IMR-90 (cell line): ENCODE measurements around the gene GDF10. TPM values are rescaled to one million over a fixed set of nuclear protein-coding genes. Genes with fewer than 3 reads are reported as not detected.

Source experiments
- ATAC-seq: fragments of 200-7000 bp; cut with Tn5 transposase; 2 replicates; pipeline ENCODE4 v1.9.1; 2020; ENCODE audit warnings: low read depth, mild to moderate bottlenecking, moderate library complexity
- BruUV-seq: library from RNA; stranded (reverse); fragments of 400-500 nt; replicated peaks from 2 replicates; lab custom pipeline; 2021; lab: Mats Ljungman, UMichigan
- CTCF ChIA-PET: fragments of 300-600 bp; formaldehyde crosslinking; extraction: SDS; loops from one replicate; lab custom pipeline; 2021; ENCODE audit warnings: antibody characterized with exemption; lab: Yijun Ruan, JAX
- POLR2A ChIA-PET: fragments of 300-600 bp; sonication (Branson Sonifier 250); formaldehyde crosslinking; loops from one replicate; lab custom pipeline; 2022; ENCODE audit warnings: antibody characterized with exemption; ENCODE audit not compliant: unreplicated experiment; lab: Charles Lee
- DNase-seq: peaks from one replicate; pipeline ENCODE4 v3.0.0; 2013
- H2AFZ ChIP-seq: replicated peaks from 2 replicates; pipeline ENCODE3; 2013; ENCODE audit warnings: low read length, mild to moderate bottlenecking; ENCODE audit not compliant: poor library complexity
- H2AK5ac ChIP-seq: 2 replicates; pipeline ENCODE4 v1.6.1; 2013; ENCODE audit warnings: low read depth, low read length, inconsistent platforms
- H2AK9ac ChIP-seq: replicated peaks from 2 replicates; pipeline ENCODE3; 2013; ENCODE audit warnings: mild to moderate bottlenecking, low read depth, low read length, moderate library complexity; ENCODE audit not compliant: poor library complexity
- H2BK120ac ChIP-seq: 2 replicates; pipeline ENCODE4 v1.6.1; 2013; ENCODE audit warnings: low read depth, low read length, inconsistent platforms
- H2BK15ac ChIP-seq: 3 replicates; pipeline ENCODE4 v1.6.1; 2013; ENCODE audit warnings: low read depth, low read length, inconsistent platforms
- H2BK20ac ChIP-seq: 2 replicates; pipeline ENCODE4 v1.6.1; 2013; ENCODE audit warnings: low read depth, mild to moderate bottlenecking, inconsistent platforms, low read length, moderate library complexity
- H2BK5ac ChIP-seq: 2 replicates; pipeline ENCODE4 v1.6.1; 2013; ENCODE audit warnings: mild to moderate bottlenecking, low read depth, low read length, inconsistent platforms; ENCODE audit not compliant: poor library complexity, severe bottlenecking
- H3K14ac ChIP-seq: replicated peaks from 2 replicates; pipeline ENCODE4 v1.6.1; 2013; ENCODE audit warnings: low read depth, low read length, inconsistent platforms
- H3K18ac ChIP-seq: 2 replicates; pipeline ENCODE4 v1.6.1; 2013; ENCODE audit warnings: low read depth, low read length, control low read depth
- H3K23ac ChIP-seq: 2 replicates; pipeline ENCODE4 v1.6.1; 2013; ENCODE audit warnings: low read depth, low read length, inconsistent platforms
- H3K27ac ChIP-seq: 2 replicates; pipeline ENCODE4 v1.5.1; 2013; ENCODE audit warnings: mild to moderate bottlenecking, control low read depth, low read length; ENCODE audit not compliant: insufficient read depth
- H3K27me3 ChIP-seq: 2 replicates; pipeline ENCODE4 v1.6.1; 2013; ENCODE audit warnings: low read length; ENCODE audit not compliant: control insufficient read depth, insufficient read depth
- H3K36me3 ChIP-seq: 2 replicates; pipeline ENCODE4 v1.6.1; 2013; ENCODE audit warnings: low read length, mixed read lengths; ENCODE audit not compliant: control insufficient read depth, insufficient read depth
- H3K4ac ChIP-seq: 2 replicates; pipeline ENCODE4 v1.6.1; 2013; ENCODE audit warnings: low read depth, low read length, inconsistent platforms
- H3K4me1 ChIP-seq: 2 replicates; pipeline ENCODE4 v1.6.1; 2013; ENCODE audit warnings: low read length, mixed read lengths; ENCODE audit not compliant: control insufficient read depth, insufficient read depth
- H3K4me2 ChIP-seq: 2 replicates; pipeline ENCODE4 v1.6.1; 2013; ENCODE audit warnings: low read depth, mild to moderate bottlenecking, control low read depth, low read length, moderate library complexity
- H3K4me3 ChIP-seq: 2 replicates; pipeline ENCODE4 v1.5.1; 2013; ENCODE audit warnings: low read depth, mild to moderate bottlenecking, control low read depth, low read length, moderate library complexity; ENCODE audit not compliant: insufficient read depth
- H3K56ac ChIP-seq: 2 replicates; pipeline ENCODE4 v1.6.1; 2013; ENCODE audit warnings: low read length, inconsistent platforms; ENCODE audit not compliant: insufficient read depth; ENCODE audit errors: extremely low read depth
- H3K79me1 ChIP-seq, 2 experiments: 2 replicates each; pipeline ENCODE4 v1.6.1; 2013; ENCODE audit warnings: low read length in 2 of 2, inconsistent platforms in 1 of 2, low read depth in 1 of 2
- H3K9ac ChIP-seq: 2 replicates; pipeline ENCODE4 v1.6.1; 2013; ENCODE audit warnings: low read depth, low read length, control low read depth
- H3K9me1 ChIP-seq: 2 replicates; pipeline ENCODE4 v1.6.1; 2013; ENCODE audit warnings: low read length, inconsistent platforms; ENCODE audit not compliant: insufficient read depth
- H3K9me3 ChIP-seq: 2 replicates; pipeline ENCODE4 v1.6.1; 2013; ENCODE audit warnings: low read length; ENCODE audit not compliant: control insufficient read depth, insufficient read depth
- H4K20me1 ChIP-seq: 2 replicates; pipeline ENCODE4 v1.6.1; 2013; ENCODE audit warnings: low read length, inconsistent platforms; ENCODE audit not compliant: insufficient read depth
- H4K5ac ChIP-seq: 2 replicates; pipeline ENCODE4 v1.6.1; 2013; ENCODE audit warnings: mild to moderate bottlenecking, low read depth, low read length, control low read depth
- H4K8ac ChIP-seq, 2 experiments: 2 replicates each; pipeline ENCODE4 v1.6.1; 2013; ENCODE audit warnings: low read depth in 2 of 2, low read length in 2 of 2, control low read depth in 1 of 2, inconsistent platforms in 1 of 2
- H4K91ac ChIP-seq: 2 replicates; pipeline ENCODE4 v1.6.1; 2013; ENCODE audit warnings: low read depth, low read length, inconsistent platforms; ENCODE audit not compliant: insufficient read depth
- WGBS, 2 experiments: methylation state at CpG; one replicate each; pipeline versions ENCODE4 v1.1.5 to v1.1.7; 2013; ENCODE audit warnings: missing lambda C conversion rate in 2 of 2; ENCODE audit not compliant: insufficient read length in 1 of 2; ENCODE audit errors: extremely low coverage in 2 of 2; 5-methylcytosine and 5-hydroxymethylcytosine counted together
- dilution Hi-C: fragments of 300-500 bp; cut with HindIII; formaldehyde crosslinking; loops from one replicate; pipeline ENCODE4 v1.14.3; 2018; ENCODE audit warnings: low sequenced_read_pairs; ENCODE audit not compliant: unreplicated experiment
- in situ Hi-C: fragments of 300-500 bp; cut with MboI; formaldehyde crosslinking; loops from 3 replicates; pipeline ENCODE4 v1.14.3; 2019; ENCODE audit warnings: low sequenced_read_pairs, inconsistent platforms, mixed read lengths
- intact Hi-C: fragments of 100-400 bp; cut with micrococcal nuclease; formaldehyde crosslinking; loops from 2 replicates; pipeline ENCODE4 v1.10.0; 2022
- polyA plus RNA-seq, 3 experiments: library from polyadenylated mRNA; depleted of rRNA; stranded (reverse); fragments of >200 nt; gene quantifications; 2 replicates each; pipeline ENCODE4 v1.2.3, GENCODE V29; 2012; ENCODE audit warnings: low replicate concordance in 1 of 3
- total RNA-seq: library from RNA; depleted of rRNA; stranded (reverse); fragments of >200 nt; gene quantifications from 2 replicates; pipeline ENCODE4 v1.2.3, GENCODE V29; 2012
- TF ChIP-seq, protein P1 (sequence below): fragments of 150-350 bp; IDR thresholded peaks from 2 replicates; pipeline ENCODE4 v1.6.1; 2016; ENCODE audit warnings: low read depth, mild to moderate bottlenecking, low read length, moderate library complexity, borderline replicate concordance

Gene GDF10
- total and polyA plus RNA-seq, 2 of the 4 experiments (the other 2 are of a cell fraction), result 0.34 TPM; not detected in 1

GRCh38 chr10:47311193-47311931 lies 11.4 kb downstream of the GDF10 start:
- DNase-seq, result no peak

More at GRCh38 chr10:47311193-47311931, 11.4 kb downstream of the GDF10 start:
- no peak overlapping the region for H3K4me2 ChIP-seq
- WGBS, 2 experiments, result 100% methylated on average over 1 of the region's 10 CpGs; no CpG with 5 or more reads in 1 of the 2 experiments
- H3K9ac ChIP-seq, result no peak overlapping the region
- H2BK120ac ChIP-seq, result no peak overlapping the region
- H3K4me1 ChIP-seq, result no peaks in the 10 kb centered on the region
- dilution Hi-C loops (no loop called here), intact Hi-C loops (loop anchor here (10.0 kb wide), 1 partner anchor 317 kb away; no protein-coding TSS in a partner anchor), in situ Hi-C loops (no loop called here)
- H3K9me3 ChIP-seq, result no peaks in the 10 kb centered on the region
- no peak overlapping the region for H3K4ac ChIP-seq
- no peak overlapping the region for H2AK5ac ChIP-seq
- no peaks in the 10 kb centered on the region for H4K20me1 ChIP-seq
- TF ChIP-seq, protein P1, sequence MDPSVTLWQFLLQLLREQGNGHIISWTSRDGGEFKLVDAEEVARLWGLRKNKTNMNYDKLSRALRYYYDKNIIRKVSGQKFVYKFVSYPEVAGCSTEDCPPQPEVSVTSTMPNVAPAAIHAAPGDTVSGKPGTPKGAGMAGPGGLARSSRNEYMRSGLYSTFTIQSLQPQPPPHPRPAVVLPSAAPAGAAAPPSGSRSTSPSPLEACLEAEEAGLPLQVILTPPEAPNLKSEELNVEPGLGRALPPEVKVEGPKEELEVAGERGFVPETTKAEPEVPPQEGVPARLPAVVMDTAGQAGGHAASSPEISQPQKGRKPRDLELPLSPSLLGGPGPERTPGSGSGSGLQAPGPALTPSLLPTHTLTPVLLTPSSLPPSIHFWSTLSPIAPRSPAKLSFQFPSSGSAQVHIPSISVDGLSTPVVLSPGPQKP, result no peak
- H3K27ac ChIP-seq, result no peak overlapping the region
- no peak overlapping the region for H3K18ac ChIP-seq
- peaks cover 22% of the 10 kb centered on the region for H3K27me3 ChIP-seq
- no peak overlapping the region for H4K5ac ChIP-seq
- CTCF ChIA-PET, result interaction anchor here (0.6 to 3.8 kb wide), 11 partner anchors 12 to 317 kb away, joined by 3 to 36 read pairs (median 3); partner anchors contain the start of gene GDF10
- H2BK5ac ChIP-seq, result no peak overlapping the region
- H4K91ac ChIP-seq, result no peak overlapping the region
- POLR2A ChIA-PET, result no interaction called here
- no peaks in the 10 kb centered on the region for H3K36me3 ChIP-seq
- H3K23ac ChIP-seq, result no peak overlapping the region
- peak; percentile 21 for ATAC-seq
- H2AK9ac ChIP-seq, result no peak overlapping the region
- H3K79me1 ChIP-seq, result no peaks in the 10 kb centered on the region
- no peak overlapping the region for H2BK15ac ChIP-seq
- BruUV-seq, result no TSS peak
- H3K14ac ChIP-seq, result no peak overlapping the region
- H3K9me1 ChIP-seq, result no peaks in the 10 kb centered on the region
- H3K56ac ChIP-seq, result no peak overlapping the region
- H2BK20ac ChIP-seq, result no peak overlapping the region
- no peak overlapping the region for H4K8ac ChIP-seq
- no peak overlapping the region for H3K4me3 ChIP-seq
- peak overlapping the region; percentile 3 for H2AFZ ChIP-seq
